NCI-H345 treated with DMSO at 0.1 percent for 48 hours (cell line): Measurements from ENCODE around the gene SETD1B.
"Not testable (repeated sequence)": the region's sequence is repeated elsewhere in the genome, so short reads cannot be mapped to it uniquely, and the experiment has no call there.

Experiments used
- DNase-seq: peaks from one replicate; lab custom pipeline; 2025; ENCODE audit not compliant: unreplicated experiment; lab: John Stamatoyannopoulos, UW

Gene SETD1B

GRCh38 chr12:121852392-121852791 lies 48.6 kb downstream of the SETD1B start:
- DNase-seq, result not testable (repeated sequence)

- no peak for DNase-seq
Observed at GRCh38 chr12:121857322-121858246, 53.8 kb downstream of the SETD1B start.

- DNase-seq, result no peak
Observed at GRCh38 chr12:121858318-121858661, 54.5 kb downstream of the SETD1B start.

- no peak for DNase-seq
Observed at GRCh38 chr12:121858662-121859572, 55.1 kb downstream of the SETD1B start, which contains the start of gene HPD. Gene HPD, minus strand, starts transcription at chr12:121858859. Its CDS starts 36 bp downstream, at chr12:121858823.

GRCh38 chr12:121860257-121860656 lies 56.4 kb downstream of the SETD1B start:
- DNase-seq, result no peak

- DNase-seq, result not testable (repeated sequence)
Observed at GRCh38 chr12:121860699-121861098, 56.9 kb downstream of the SETD1B start.

- no peak for DNase-seq
Observed at GRCh38 chr12:121861636-121862254, 57.9 kb downstream of the SETD1B start.

- DNase-seq, result no peak
Observed at GRCh38 chr12:121866331-121866730, 62.5 kb downstream of the SETD1B start.

- DNase-seq, result not testable (repeated sequence)
Observed at GRCh38 chr12:121869229-121869628, 65.4 kb downstream of the SETD1B start.

- no peak for DNase-seq
Observed at GRCh38 chr12:121871467-121871866, 67.7 kb downstream of the SETD1B start.

- no peak for DNase-seq
Observed at GRCh38 chr12:121872546-121873215, 68.9 kb downstream of the SETD1B start.

GRCh38 chr12:121873216-121873569 lies 69.4 kb downstream of the SETD1B start:
- no peak for DNase-seq

GRCh38 chr12:121874071-121874470 lies 70.3 kb downstream of the SETD1B start:
- DNase-seq, result no peak

GRCh38 chr12:121875582-121875981 lies 71.8 kb downstream of the SETD1B start:
- no peak for DNase-seq

GRCh38 chr12:121876080-121876447 lies 72.3 kb downstream of the SETD1B start:
- DNase-seq, result not testable (repeated sequence)
